GF-D8 (cell line): ENCODE data around the gene KIAA1614.

Experiments
- DNase-seq: peaks from one replicate; lab custom pipeline; 2025; lab: John Stamatoyannopoulos, UW

KIAA1614 gene

GRCh38 chr1:180926164-180926981 lies 13.7 kb downstream of the KIAA1614 start:
- peak; percentile 52 for DNase-seq

GRCh38 chr1:180927348-180927747 lies 14.7 kb downstream of the KIAA1614 start:
- DNase-seq: no peak

- DNase-seq: no peak
Measured at GRCh38 chr1:180927841-180928240, 15.1 kb downstream of the KIAA1614 start.

- no peak for DNase-seq
Measured at GRCh38 chr1:180928331-180929230, 15.9 kb downstream of the KIAA1614 start.

- no peak for DNase-seq
Measured at GRCh38 chr1:180929389-180929788, 16.7 kb downstream of the KIAA1614 start.

- DNase-seq: no peak
Measured at GRCh38 chr1:180930687-180931086, 18.0 kb downstream of the KIAA1614 start.

- no peak for DNase-seq
Measured at GRCh38 chr1:180931529-180931928, 18.8 kb downstream of the KIAA1614 start.

GRCh38 chr1:180932378-180932777 lies 19.7 kb downstream of the KIAA1614 start:
- no peak for DNase-seq

- no peak for DNase-seq
Measured at GRCh38 chr1:180933141-180933540, 20.4 kb downstream of the KIAA1614 start.

GRCh38 chr1:180934563-180934962 lies 21.9 kb downstream of the KIAA1614 start:
- no peak for DNase-seq

- no peak for DNase-seq
Measured at GRCh38 chr1:180935326-180936109, 22.8 kb downstream of the KIAA1614 start.

- DNase-seq: no peak
Measured at GRCh38 chr1:180936110-180937011, 23.7 kb downstream of the KIAA1614 start.

- no peak for DNase-seq
Measured at GRCh38 chr1:180937012-180937372, 24.3 kb downstream of the KIAA1614 start.

GRCh38 chr1:180937624-180938225 lies 25.0 kb downstream of the KIAA1614 start:
- no peak for DNase-seq

GRCh38 chr1:180939073-180939710 lies 26.5 kb downstream of the KIAA1614 start:
- DNase-seq: no peak

- DNase-seq: no peak
Measured at GRCh38 chr1:180939711-180940103, 27.0 kb downstream of the KIAA1614 start.

- DNase-seq: no peak
Measured at GRCh38 chr1:180940445-180940844, 27.7 kb downstream of the KIAA1614 start.

- DNase-seq: no peak
Measured at GRCh38 chr1:180941518-180942275, 29.0 kb downstream of the KIAA1614 start.

- no peak for DNase-seq
Measured at GRCh38 chr1:180945151-180945550, 32.5 kb downstream of the KIAA1614 start.

- DNase-seq: no peak
Measured at GRCh38 chr1:180945551-180945950, 32.9 kb downstream of the KIAA1614 start.
